GM18511 (cell line): ENCODE results near the gene HOXB4.

Experiments
- ATAC-seq: cut with Tn5 transposase; IDR thresholded peaks from one replicate; pipeline ENCODE4 v1.9.1; 2021; ENCODE audit warnings: mild to moderate bottlenecking, moderate library complexity; ENCODE audit not compliant: unreplicated experiment

The HOXB4 gene

DNA sequence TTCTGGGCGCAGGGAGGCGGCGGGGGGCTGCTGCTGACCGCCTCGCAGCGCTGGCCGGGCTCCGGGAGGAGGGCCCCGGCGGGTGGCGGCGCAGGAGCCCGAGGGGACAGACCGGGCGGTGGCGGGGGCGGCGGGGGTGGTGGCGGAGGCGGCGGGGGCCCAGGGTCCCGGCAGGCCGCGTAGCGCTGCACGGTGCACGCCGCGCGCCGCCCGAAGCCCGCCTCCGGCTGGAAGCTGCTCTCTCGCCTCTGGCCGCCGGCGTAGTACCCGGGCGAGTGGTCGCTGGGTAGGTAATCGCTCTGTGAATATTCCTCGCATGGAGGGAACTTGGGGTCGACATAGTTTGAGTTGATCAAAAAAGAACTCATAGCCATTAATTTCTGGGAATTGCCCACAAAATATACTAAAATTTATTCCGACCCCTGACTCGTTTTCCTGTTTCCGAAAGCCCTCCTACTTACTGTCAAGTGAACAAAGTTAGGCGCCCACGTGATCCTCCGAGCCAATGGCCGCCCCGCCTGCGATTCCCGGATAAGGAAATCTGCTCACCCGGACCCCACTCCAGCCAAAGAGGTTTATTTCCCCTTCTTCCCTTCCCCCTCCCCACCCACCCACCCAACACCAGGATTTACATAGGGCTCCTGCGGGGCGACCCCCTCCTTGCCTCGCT is at the start of gene HOXB4:
Gene HOXB4 (minus strand): TSS at position 405 of the 670 bp plus-strand sequence. CDS start 31 bp downstream, at position 374.
- peak; percentile 66 for ATAC-seq

DNA sequence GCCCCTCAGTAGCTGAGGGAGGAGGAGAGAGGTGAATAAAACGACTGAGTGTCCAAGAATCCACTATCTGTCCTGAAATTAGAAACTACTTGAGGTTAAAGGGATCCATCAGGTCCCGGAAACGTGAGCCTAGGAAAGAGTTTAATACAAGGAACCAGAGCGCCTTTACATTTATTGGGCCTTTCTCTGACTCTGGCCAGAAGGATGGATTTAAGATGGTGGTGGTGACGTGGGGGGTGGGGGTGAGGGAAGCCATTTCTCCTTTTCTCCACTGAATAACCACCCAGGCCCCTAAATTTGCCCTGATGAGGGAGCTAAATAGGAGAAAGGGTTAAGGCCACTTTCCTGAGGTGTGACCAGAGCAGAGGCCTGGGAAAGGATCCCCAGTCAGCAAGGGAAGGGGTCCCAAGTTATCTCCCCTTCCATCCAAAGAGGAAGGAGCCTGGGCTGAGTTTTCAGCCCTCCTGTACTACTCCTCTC is 49.0 kb upstream of the HOXB4 start:
- ATAC-seq, result no peak

DNA sequence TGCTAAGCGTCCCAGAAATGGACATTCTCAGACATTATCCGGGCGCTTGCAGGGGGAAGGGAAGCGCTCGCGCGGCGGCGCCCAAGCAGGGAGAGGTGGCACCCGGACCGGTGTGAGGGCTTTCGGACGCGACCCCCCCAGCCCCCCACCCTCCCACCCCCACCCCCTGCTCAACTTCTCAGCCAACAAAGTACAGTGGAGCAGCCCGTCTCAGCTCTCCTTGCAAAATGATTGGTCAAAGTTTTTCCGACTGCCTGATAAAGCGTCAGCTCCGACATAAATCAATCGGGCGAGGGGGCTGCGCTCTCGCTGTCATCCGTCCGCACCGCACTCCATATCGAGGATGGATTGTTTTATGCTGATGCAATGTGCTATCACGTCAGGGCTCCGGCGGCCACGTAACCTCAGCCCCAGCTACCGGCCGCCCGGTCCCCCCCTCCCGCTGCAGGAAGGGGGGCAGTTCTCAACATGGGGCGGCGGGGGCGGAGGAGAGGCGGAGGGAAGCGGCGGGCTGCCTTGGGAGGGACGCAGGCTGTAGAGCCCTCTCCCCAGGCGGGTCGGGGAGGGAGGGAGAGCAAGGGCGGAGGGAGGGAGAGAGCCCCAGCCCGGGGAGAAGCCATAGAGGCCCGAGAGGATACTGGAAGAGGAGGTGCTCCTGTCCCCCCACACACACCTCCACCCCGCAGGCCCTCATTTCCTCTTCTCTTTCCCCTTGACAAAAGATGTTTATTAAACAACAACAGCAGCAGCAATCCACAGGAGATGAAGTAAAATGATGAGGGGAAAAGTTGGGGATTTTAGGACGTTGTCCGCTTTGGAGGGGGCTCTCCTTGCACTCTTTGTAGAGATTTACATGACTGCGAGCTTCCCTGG is 48.3 kb upstream of the HOXB4 start, which contains the start of gene HOXB9:
Gene HOXB9 (minus strand): TSS at position 114 of the 873 bp plus-strand sequence. CDS start 89 bp downstream, at position 25.
- ATAC-seq, result no peak

DNA sequence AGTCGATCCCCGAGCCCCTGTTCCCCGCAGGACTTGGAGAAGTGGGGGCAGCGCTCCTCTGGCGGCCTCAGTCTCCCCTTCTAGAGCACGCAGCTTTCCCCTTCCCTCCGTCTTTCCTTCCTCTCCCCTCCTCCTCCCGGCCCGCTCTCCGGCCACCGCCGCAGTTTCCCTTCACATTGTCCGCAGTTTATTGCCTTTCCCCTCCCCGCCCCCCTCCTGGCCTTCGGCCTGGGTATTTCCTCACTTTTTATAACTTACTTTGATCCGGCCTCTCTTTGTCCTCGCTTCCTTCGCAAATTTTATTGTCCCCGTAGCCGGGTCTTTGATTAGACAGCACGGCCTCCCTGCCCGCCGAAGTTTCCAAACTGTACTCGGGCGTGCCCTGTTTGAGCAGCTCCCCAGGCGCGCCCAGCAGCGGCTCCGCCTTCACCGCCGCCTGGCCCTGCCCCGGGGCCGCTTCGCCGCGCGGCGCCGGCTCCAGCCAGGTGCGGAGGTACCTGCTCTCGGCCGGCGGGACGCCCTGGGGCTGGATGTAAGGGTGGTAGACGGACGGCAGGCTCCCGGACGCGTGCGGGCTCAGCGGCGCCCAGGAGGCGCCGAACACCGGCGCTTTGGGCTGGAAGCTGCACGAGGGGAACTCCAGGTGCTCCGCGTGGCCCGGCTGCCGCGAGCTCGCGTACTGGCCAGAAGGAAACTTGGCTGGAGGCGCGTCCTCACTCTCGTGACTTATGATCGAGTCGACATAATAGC is 47.5 kb upstream of the HOXB4 start:
- no peak for ATAC-seq

DNA sequence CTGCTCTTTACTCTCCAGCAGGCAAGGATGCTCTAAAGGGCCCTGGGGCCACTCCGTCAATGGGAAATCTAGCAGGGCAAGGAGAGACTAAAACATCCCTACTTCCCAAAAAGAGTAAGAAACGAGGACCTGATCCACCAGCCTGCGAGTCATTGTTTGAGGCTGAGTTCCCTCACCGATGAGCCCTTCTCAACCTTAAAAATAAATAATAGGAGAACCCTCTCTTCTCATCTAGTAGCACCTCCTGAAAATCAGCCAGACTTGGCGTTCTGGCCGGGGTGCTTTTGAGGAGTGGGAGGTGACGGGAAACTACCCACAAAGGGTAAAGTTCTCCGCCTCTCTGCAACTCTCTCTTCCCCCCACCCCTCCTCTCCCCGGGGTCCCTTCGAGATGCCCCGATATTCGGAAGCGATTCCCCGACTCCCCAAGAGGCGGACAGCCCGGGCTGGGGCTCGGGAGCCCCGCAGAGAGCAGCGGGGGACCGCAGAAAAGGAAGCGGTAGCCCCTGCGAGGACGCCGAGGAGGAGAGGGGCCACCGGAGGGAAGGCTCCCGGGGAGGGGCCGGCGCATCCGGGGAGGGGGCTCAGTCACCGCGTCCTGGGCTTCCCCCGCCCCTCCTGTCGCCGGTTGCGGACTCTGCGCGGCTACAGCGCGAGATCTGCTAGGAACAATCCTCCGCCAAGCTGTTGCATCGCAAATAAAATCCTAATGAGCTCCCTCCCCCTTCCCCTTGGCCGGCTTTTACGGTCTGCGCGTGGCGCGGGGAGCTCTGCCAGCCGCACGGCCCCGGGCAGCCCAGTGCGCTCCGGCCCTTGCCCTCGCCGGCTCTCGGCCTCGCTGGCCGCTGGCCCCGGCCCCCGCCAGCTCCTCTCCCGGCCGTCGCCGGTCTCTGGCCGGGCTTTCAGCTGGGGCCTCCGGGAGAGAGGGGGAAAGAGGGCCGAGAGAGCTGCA is 46.7 kb upstream of the HOXB4 start:
- no peak for ATAC-seq

DNA sequence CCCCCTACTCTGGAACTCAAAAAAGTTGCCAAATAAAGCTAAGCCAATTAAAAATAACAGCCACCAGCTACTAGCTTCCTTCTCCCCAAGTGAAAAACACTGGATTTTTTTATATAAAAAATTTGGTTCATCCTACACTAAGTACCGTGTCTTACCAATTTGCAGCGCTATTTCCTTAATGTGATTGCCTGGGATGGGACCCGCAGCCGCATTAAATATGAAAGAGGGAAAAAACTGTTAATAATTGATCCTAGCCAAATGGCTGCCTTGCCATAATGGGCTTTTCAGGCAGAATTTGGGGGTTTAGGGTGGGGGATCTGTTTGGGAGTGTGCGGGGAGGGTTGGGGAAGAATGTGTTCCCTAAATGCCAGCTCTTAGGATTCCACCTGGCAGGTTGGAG is 46.0 kb upstream of the HOXB4 start:
- ATAC-seq, result no peak

DNA sequence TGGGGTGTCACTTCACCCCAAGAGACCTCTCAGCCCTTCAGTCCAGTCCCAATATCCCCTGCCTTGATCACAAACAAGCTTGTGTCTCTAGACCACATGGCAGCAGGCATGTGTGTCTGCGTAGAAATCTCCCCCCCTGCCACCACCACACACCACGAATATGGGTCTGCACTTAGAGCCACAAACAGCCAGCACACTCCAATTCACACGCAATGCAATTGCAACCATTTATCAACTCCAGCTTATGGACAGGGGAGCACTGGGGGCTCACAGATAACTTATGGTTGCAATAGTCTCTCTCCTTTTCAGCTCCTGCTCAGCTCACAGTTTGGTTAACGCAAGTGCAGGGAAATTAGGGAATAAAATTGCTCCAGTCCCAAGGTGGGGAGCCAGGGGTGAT is 45.4 kb upstream of the HOXB4 start:
- no peak for ATAC-seq

DNA sequence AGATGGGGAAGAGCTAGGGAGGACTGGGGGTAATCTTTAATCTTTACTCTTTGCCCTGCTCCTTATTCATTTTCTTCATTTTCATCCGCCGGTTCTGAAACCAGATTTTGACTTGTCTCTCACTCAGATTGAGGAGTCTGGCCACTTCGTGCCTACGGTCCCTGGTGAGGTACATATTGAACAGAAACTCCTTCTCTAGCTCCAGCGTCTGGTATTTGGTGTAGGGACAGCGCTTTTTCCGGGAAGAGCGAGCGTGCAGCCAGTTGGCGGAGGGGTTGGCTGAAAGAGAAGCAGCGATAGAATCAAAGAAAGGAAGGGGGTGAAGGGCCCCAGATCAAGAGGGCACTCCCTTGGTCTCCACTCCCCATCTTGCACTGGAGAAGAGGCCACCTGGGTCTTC is 44.7 kb upstream of the HOXB4 start:
- no peak for ATAC-seq

DNA sequence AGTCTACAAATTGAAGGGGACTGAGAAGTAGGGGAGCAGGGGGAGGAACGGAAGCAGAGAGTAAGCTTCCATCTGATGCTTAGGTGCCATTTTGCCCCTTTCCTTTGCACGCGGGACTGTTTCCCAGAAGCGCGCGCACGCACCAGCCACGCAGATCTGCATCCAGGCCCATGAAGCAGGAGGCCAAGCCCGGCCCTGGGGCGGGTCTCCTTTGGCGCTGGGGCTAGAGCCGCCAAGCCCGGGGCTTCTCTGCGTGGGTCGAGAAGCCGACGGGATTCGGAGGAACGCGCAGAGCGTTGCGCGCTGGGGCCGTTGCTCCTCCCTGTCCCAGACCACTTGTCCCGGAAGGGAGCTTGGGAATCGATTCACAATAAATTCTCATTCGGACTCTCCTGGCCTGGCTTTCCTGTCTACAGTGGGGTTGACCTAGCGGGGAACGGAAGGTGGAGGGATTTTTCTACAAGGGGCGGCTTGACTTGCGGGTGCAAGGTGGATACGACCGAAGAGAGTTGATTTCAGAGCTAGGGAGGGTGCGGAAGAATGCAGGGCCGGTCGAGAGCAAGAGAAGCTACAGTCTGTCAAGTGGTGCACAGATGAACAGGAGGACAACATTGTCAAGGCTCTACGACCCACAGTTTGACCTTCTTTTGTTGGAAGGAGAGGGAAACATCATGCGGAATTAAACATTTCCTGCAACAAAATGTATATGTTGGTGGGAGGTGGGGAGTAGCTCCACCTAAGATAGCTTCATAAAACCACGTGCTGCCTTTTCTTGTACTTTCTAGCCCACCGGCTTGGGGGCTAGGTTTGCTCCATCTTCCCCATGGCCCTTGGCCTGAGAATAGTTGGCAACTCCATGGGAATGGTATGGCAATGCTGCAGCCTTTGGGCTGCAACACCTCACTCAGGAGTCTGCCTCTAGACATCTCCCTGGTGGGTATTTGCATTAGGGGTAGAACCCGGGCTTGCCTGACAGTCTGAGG is 43.6 kb upstream of the HOXB4 start:
- no peak for ATAC-seq

DNA sequence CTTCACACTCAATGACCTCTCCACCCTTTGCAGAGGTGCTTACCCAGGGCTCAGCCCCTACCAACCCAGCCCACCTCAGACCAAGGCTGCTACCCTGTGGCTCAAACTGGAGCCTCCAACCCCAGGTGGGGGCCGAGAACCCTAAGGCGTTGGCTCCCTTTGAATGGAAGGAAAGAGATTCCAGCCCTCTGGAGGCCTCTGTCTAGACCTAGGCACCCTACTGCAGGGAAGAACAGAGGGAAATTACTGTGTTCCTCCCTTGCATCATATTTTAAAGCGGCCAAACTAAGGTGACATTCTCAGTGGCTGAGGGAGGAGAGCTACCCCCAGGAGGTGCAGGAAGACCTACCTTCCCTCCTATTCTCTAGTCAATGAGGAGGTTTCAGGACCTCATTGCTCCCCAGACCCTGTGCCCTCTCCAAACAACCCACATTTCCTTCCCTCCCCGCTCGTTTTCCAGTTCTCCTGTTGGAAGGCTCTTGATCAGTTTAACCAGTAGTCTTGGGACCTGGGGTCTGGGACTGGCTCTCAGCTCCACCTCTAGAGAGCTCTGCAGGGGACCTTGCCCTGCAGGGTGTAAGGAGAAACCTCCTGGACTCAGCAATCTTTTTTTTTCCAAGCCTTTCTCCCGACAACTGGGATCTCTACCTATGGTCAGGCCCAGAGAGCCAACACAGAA is 42.5 kb upstream of the HOXB4 start:
- no peak for ATAC-seq

DNA sequence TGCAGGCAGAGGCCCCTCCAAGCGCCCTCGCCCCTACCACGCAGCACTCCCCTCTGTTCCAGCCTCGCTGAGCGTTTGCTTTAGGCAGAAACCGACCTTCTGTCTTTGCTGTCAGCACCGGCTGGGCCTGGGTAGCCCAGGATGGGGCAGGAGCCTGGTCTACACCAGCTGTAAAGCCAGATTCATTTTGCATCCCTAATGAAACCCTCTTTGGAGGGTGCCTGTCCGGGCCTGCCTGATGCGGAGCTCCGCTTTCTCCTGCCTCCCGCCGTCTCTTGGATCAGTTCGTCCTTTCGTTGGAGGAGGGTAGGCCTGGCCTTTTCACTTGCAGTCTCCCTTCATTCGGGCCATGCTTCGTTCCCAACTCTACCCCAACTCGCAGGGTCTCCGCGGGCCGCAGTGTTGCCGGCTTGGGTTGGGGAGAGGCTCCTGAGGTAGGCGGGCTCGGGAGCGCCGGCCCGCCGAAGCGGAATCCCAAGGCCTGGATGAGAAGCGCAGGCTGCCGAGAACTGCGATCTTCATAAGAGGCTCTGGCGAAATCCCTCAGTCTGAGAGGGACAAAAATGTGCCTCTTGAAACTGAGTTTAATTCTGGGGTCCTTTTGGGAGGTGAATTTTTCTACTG is 41.8 kb upstream of the HOXB4 start:
- no peak for ATAC-seq

DNA sequence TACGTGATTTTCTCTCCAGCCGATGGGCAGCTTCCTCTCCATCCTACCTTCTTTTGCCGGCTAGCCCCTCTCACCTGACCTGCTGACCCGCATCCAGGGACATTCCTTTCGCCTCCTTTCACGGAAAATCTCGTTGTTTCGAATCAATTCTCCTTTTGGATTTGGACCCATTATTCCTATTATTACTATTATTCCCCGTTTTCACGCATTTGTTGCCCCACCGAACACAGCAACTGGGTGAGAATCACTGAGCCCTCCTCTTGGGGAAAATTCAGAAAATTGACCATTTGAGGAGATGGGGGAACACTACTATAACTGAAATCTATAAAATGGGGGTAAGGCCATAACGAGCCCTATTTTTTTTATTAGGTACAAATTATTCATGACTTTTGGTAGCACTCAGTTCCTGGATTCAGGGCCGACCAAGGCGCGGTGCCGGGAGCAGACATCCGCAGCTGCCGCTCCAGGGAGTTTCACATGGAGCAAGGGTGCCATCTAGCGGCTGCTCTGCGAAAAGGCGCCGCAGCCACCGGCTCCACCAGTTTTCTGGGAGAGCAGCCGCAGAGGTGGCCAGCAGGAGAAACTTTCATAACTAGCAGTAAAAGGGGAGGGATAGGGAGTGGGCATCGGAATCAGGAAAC is 40.2 kb upstream of the HOXB4 start:
- no peak for ATAC-seq

DNA sequence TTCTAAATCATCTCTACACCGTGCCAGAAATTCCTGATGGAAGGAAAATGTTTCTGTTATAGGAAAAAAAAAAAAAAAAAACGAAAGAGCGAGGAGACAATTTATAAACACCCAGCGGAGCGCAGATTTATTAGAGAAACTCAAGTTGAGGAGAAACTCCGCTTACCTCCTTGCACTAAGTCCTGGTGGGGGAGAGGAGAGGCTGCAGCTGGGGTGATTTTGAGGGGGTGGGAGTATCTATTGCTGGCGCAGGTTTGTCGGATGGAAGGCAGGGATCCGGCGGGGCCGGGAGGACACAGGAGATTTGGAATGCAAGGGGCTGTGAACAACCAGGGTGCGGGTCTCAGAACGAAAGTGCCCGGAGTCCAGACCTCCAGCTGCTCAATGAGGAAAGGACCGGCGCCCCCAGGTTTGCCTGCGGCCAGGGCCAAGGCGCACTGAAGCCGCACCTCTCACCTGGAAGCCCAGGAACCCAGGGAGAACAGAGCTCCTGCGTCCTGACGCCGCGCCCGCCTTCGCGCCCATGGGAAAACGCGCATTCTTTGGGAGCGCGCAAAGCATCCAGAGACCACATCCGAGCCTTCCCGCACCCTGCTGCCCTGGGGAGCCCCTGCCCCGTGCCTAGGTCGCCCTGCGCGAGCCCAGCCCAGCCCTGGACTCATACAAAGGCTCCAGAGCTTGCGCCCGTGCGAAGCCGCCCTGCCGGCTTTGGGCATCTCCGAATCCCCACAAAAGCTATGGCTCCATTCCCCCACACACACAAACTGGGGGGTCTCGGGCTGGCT is 39.5 kb upstream of the HOXB4 start:
- no peak for ATAC-seq

DNA sequence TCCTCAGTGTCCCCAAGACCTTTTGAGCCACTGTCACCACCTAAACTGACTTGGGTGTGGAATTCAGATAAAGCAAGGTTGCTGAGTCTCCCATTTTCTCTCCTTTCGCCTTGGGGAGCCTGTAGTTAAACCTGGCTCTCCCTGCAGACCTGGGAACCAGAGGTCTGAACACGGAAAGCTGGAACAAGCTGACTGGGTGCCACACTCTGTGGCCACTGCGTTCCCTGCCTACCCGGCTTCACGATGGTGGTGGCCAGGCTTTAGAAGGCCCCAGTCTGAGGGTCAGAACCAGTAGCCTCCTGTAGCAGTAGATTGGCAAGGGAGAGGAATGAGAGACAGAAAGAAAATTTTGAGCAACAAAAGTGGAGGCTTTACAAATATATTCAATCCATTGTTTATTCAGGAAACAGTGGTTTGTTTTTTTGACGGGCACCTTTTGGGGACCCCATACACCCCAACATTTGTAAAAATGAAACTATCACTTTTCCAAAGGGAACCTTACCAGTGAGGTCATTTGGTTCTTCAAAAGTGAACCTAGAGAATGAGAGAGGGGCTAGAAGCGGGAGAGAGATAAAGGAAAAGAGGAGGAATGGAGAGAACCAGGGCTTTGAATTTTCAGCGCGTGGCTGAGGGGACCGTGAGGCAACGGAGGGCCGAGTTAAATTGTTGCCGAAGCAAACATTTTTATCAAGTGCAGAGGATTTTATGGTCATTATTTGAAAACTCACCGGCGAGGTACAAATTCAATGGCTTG is 38.7 kb upstream of the HOXB4 start:
- no peak for ATAC-seq

DNA sequence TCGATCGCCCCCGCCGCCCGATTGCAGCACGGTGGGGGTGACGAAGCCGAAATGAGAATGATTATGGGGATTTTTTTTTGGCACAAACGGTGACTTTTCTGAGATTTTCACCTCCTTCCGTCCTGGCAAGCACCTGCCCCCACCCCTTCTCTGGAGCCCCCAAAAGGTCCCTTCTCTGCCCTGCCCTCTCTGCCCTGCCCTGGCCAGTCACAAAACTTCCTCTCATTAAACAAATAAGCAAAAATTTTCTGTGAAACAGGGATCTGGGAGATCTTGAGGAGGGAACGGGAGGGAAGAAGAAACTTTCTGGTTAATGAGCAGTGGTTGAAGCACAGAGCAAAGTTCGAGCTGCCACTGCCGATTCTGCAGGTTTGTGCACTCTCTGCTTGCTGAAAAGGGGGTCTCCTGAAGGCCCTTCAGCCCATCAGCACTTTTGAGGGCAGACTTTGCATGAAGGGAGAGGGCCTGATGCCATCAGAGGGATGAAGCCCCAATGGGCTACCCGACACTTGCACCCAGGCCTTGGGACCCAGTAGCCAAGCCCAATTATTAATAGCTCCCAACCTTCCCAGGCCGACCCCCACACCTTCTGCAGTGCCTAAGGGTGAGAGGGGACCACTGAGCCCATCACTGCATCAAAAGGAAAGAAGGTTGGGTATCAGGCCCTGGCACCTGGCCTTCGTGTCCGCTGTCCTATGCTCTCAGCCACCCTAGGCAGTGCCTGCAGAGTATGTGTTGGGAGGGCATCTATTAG is 38.0 kb upstream of the HOXB4 start:
- ATAC-seq, result no peak
